Retinal pigment epithelial cell (primary cell): Measurements from ENCODE around the gene LSMEM2.

ENCODE experiments used
- DNase-seq: peaks from one replicate; pipeline ENCODE4 v3.0.0-alpha.2; 2010; ENCODE audit warnings: low read depth
- H3K4me3 ChIP-seq: 2 replicates; pipeline ENCODE4 v1.5.1; 2011; ENCODE audit warnings: mild to moderate bottlenecking, low read length, control low read depth, moderate library complexity
- CTCF ChIP-seq: conservative IDR thresholded peaks from 2 replicates; pipeline ENCODE4 v1.5.1; 2011; ENCODE audit warnings: low read depth, low read length, control low read depth, inconsistent platforms

The LSMEM2 gene

GRCh38 chr3:50292159-50293078 lies 13.5 kb downstream of the LSMEM2 start, which contains the start of gene IFRD2:
TSS of gene IFRD2 (minus strand) at chr3:50292429. CDS start at chr3:50292274, 155 bp downstream.
- DNase-seq = peak; percentile 92
- TF ChIP-seq CTCF = no peak
- peak within 1 kb of the TSS; percentile 82 for H3K4me3 ChIP-seq

GRCh38 chr3:50293079-50293801 lies 14.4 kb downstream of the LSMEM2 start:
- DNase-seq = no peak
- no peak for TF ChIP-seq CTCF
- H3K4me3 ChIP-seq = no peak overlapping the region

GRCh38 chr3:50294089-50294488 lies 15.2 kb downstream of the LSMEM2 start:
- no peak for DNase-seq
- no peak overlapping the region for H3K4me3 ChIP-seq
- TF ChIP-seq CTCF = no peak

GRCh38 chr3:50294492-50295403 lies 15.9 kb downstream of the LSMEM2 start:
- H3K4me3 ChIP-seq = no peak overlapping the region
- no peak for TF ChIP-seq CTCF
- DNase-seq = no peak

- TF ChIP-seq CTCF = no peak
- DNase-seq = no peak
Measured at GRCh38 chr3:50295553-50296431, 16.9 kb downstream of the LSMEM2 start.

More at GRCh38 chr3:50295553-50296431, 16.9 kb downstream of the LSMEM2 start:
- H3K4me3 ChIP-seq = no peak overlapping the region
